Breast epithelium (tissue), 3 donors: ENCODE results near the gene SPIRE2.

ENCODE experiments used
- POLR2A ChIP-seq: fragments of 450-650 bp; IDR thresholded peaks from one replicate; pipeline ENCODE4 v1.6.1; 2016; ENCODE audit warnings: antibody characterized with exemption, mild to moderate bottlenecking, moderate library complexity
- POLR2AphosphoS5 ChIP-seq, 3 donors: sonication (generic); formaldehyde crosslinking; IDR thresholded peaks; one replicate each; pipeline ENCODE4 v1.6.1; 2017; ENCODE audit warnings: antibody characterized with exemption in 3 of 3
- TF ChIP-seq, protein P1 (sequence below), 3 donors: fragments of 450-650 bp; IDR thresholded peaks; one replicate each; pipeline ENCODE4 v1.5.1; 2016 to 2017; ENCODE audit warnings: antibody characterized with exemption in 3 of 3, mild to moderate bottlenecking in 3 of 3, moderate library complexity in 3 of 3

DNA sequence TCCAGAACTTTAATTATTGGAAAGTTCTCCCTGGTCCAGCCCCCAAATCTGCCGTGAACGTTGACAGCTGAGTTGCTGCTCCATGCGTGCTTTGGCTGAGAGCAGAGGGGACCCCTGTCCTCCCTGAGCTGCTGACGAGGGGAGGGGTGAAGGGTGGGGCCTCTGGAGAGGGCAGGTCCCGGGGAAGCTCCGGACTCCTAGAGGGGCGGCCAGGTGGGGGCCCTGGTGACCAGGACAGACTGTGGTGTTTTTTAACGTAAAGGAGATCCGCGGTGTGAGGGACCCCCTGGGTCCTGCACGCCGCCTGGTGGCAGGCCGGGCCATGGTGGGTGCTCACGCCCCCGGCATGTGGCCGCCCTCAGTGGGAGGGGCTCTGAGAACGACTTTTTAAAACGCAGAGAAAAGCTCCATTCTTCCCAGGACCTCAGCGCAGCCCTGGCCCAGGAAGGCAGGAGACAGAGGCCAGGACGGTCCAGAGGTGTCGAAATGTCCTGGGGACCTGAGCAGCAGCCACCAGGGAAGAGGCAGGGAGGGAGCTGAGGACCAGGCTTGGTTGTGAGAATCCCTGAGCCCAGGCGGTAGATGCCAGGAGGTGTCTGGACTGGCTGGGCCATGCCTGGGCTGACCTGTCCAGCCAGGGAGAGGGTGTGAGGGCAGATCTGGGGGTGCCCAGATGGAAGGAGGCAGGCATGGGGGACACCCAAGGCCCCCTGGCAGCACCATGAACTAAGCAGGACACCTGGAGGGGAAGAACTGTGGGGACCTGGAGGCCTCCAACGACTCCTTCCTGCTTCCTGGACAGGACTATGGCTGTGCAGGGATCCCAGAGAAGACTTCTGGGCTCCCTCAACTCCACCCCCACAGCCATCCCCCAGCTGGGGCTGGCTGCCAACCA lies 90.4 kb downstream of the SPIRE2 start, which contains the start of gene MC1R:
- TF ChIP-seq, protein P1, sequence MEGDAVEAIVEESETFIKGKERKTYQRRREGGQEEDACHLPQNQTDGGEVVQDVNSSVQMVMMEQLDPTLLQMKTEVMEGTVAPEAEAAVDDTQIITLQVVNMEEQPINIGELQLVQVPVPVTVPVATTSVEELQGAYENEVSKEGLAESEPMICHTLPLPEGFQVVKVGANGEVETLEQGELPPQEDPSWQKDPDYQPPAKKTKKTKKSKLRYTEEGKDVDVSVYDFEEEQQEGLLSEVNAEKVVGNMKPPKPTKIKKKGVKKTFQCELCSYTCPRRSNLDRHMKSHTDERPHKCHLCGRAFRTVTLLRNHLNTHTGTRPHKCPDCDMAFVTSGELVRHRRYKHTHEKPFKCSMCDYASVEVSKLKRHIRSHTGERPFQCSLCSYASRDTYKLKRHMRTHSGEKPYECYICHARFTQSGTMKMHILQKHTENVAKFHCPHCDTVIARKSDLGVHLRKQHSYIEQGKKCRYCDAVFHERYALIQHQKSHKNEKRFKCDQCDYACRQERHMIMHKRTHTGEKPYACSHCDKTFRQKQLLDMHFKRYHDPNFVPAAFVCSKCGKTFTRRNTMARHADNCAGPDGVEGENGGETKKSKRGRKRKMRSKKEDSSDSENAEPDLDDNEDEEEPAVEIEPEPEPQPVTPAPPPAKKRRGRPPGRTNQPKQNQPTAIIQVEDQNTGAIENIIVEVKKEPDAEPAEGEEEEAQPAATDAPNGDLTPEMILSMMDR (IDR thresholded peaks at IDR 0.05), result peak in 1 of 3 donors; percentile 15
- TF ChIP-seq POLR2AphosphoS5 (IDR thresholded peaks at IDR 0.05), result no peak
- TF ChIP-seq POLR2A, result no peak
